Measurements from ENCODE around the gene SLC10A1.
A peak's percentile ranks its signal among the peaks of the same experiment; 100 is the strongest.

DNA sequence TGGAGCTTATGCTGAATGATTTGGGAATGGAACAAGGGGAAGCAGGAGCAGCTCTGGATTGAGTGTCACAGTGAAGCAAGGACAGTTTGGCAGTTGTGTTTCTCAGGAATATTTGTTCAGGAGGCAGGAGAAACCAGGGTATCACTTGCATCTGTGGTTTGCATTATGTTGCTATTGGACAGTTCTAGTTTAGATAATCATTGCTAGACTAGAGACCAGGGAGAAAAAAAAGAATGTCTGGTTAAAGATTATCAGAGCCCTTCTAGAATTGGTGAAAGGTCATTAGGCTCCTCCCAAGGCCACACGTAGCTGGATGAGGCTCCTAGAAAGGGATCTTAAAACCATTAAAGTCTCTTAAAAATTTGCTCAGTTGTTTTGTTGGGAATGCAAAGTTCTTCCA is 47.1 kb downstream of the SLC10A1 start:
- TF ChIP-seq, protein P1, sequence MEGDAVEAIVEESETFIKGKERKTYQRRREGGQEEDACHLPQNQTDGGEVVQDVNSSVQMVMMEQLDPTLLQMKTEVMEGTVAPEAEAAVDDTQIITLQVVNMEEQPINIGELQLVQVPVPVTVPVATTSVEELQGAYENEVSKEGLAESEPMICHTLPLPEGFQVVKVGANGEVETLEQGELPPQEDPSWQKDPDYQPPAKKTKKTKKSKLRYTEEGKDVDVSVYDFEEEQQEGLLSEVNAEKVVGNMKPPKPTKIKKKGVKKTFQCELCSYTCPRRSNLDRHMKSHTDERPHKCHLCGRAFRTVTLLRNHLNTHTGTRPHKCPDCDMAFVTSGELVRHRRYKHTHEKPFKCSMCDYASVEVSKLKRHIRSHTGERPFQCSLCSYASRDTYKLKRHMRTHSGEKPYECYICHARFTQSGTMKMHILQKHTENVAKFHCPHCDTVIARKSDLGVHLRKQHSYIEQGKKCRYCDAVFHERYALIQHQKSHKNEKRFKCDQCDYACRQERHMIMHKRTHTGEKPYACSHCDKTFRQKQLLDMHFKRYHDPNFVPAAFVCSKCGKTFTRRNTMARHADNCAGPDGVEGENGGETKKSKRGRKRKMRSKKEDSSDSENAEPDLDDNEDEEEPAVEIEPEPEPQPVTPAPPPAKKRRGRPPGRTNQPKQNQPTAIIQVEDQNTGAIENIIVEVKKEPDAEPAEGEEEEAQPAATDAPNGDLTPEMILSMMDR (IDR thresholded peaks at IDR 0.05; ENCODE audit: low read depth, low read length, missing input control), result no peak
- TF ChIP-seq, protein P2, sequence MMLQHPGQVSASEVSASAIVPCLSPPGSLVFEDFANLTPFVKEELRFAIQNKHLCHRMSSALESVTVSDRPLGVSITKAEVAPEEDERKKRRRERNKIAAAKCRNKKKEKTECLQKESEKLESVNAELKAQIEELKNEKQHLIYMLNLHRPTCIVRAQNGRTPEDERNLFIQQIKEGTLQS (IDR thresholded peaks at IDR 0.05), result no peak
- TF ChIP-seq JUND (IDR thresholded peaks at IDR 0.05) (peak in 1 of 2 donors; percentile 57), HNF4G (IDR thresholded peaks at IDR 0.05) (no peak), YY1 (IDR thresholded peaks at IDR 0.05) (peak; percentile 68), SP1 (IDR thresholded peaks at IDR 0.05) (peak; percentile 68), TAF1 (conservative IDR thresholded peaks at IDR 0.05) (no peak), HNF4A (conservative IDR thresholded peaks at IDR 0.05) (peak; percentile 46 to 57), RXRA (IDR thresholded peaks at IDR 0.05) (peak; percentile 55 to 73)
- TF ChIP-seq, protein P3, sequence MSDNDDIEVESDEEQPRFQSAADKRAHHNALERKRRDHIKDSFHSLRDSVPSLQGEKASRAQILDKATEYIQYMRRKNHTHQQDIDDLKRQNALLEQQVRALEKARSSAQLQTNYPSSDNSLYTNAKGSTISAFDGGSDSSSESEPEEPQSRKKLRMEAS (IDR thresholded peaks at IDR 0.05), result peak; percentile 33
